ENCODE results near the gene CDKN2AIP. TPM values are rescaled to one million over a fixed set of nuclear protein-coding genes. Genes with fewer than 3 reads are reported as not detected.

Gene CDKN2AIP
- polyA plus RNA-seq, 4 donors = 14.8 to 33.9 (median 19.7) TPM

DNA sequence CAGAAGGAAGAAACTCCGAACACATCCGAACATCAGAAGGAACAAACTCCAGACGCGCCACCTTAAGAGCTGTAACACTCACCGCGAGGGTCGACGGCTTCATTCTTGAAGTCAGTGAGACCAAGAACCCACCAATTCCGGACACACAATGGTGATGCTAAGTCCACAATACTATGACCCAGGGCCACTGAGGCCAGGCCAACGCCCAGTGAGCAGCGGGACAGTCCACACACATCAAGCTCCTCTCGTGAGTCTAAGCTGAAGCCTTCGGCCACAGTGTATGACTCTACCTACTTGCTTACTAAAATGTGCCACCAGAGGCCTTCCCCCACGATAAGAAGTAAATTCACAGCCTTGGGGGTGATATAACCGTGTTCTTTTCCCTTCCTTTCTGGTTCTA is 10.2 kb upstream of the CDKN2AIP start:
- H3K27me3 ChIP-seq (ENCODE audit: control insufficient read depth in 3 of 3, insufficient read depth in 3 of 3, low read length in 3 of 3) = no peaks in the 10 kb centered on the region
- H3K4me1 ChIP-seq (ENCODE audit: control insufficient read depth in 3 of 3, insufficient read depth in 2 of 3, low read depth in 1 of 3, low read length in 2 of 3) = peaks cover 0 to 29% (median 3%) of the 10 kb centered on the region in 3 donors
- DNase-seq = no peak
- H3K27ac ChIP-seq (ENCODE audit: low read depth in 1 of 3, low read length in 2 of 3) = no peak overlapping the region
- H3K36me3 ChIP-seq (ENCODE audit: control insufficient read depth in 3 of 3, insufficient read depth in 2 of 3, low read depth in 1 of 3, low read length in 3 of 3) = no peaks in the 10 kb centered on the region
- H3K9me3 ChIP-seq (ENCODE audit: control insufficient read depth in 2 of 2, insufficient read depth in 1 of 2, low read depth in 1 of 2, low read length in 1 of 2) = no peaks in the 10 kb centered on the region
- FAIRE-seq = no peak
- no peak overlapping the region for H3K4me3 ChIP-seq (ENCODE audit: low read depth in 1 of 3, low read length in 3 of 3)
- 86 to 91% (median 90%) methylated on average over 15 of the region's 15 CpGs for WGBS, 3 donors

DNA sequence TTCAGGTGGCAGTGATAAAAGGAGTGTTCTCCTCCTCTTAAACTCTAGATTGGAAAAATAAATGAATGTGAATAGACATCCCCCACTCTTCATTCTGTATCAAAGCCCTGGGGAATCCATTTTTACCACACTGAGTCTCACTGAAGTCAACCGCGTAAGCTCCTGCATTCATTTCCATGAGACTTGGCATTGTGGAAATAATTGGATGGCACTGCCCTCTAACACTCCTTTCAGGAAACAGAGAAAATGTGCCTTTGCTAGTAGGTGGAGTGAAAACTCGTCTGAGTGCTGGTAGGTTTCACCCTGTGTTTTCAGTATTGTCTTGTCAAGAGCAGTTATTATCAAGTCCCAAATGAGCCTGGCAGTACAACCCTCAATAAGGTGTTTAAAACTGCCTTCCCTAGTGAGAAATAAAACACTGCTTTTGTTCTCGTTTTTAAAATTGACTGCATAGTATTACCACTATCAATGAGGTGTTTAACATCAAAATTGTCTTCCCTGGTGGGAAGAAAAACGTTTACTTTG is 9.7 kb upstream of the CDKN2AIP start:
- Histone ChIP-seq H3K36me3 (ENCODE audit: control insufficient read depth in 3 of 3, insufficient read depth in 2 of 3, low read depth in 1 of 3, low read length in 3 of 3) (no peaks in the 10 kb centered on the region), H3K4me1 (ENCODE audit: control insufficient read depth in 3 of 3, insufficient read depth in 2 of 3, low read depth in 1 of 3, low read length in 2 of 3) (peaks cover 0 to 31% (median 3%) of the 10 kb centered on the region in 3 donors), H3K27me3 (ENCODE audit: control insufficient read depth in 3 of 3, insufficient read depth in 3 of 3, low read length in 3 of 3) (no peaks in the 10 kb centered on the region), H3K27ac (ENCODE audit: low read depth in 1 of 3, low read length in 2 of 3) (no peak overlapping the region), H3K4me3 (ENCODE audit: low read depth in 1 of 3, low read length in 3 of 3) (no peak overlapping the region), H3K9me3 (ENCODE audit: control insufficient read depth in 2 of 2, insufficient read depth in 1 of 2, low read depth in 1 of 2, low read length in 1 of 2) (no peaks in the 10 kb centered on the region)
- FAIRE-seq (no peak), DNase-seq (peak in 1 of 2 donors; percentile 17)
- WGBS, 3 donors = 49 to 53% (median 50%) methylated on average over 5 of the region's 5 CpGs

DNA sequence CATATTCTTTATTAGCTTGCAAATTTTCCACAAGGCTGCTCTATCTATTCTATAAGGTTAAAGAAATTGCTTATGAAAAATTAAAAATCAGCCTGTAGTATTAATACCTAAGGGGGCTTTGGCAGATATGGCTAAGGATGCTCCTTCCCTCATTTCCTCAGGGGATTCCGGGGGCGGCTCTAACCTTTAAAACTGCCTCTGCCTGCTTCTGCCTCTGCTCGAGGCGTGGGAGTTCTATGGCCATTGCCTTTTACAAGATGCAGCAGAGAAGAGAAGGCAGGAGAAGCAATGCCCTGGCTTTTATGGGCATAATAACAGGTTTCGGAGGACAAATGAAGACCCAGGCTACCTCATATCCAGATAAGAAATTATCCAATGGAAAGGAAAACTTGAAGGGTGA is 8.6 kb upstream of the CDKN2AIP start:
- Histone ChIP-seq H3K4me3 (ENCODE audit: low read depth in 1 of 3, low read length in 3 of 3) (no peak overlapping the region), H3K4me1 (ENCODE audit: control insufficient read depth in 3 of 3, insufficient read depth in 2 of 3, low read depth in 1 of 3, low read length in 2 of 3) (peaks cover 0 to 31% (median 2%) of the 10 kb centered on the region in 3 donors), H3K36me3 (ENCODE audit: control insufficient read depth in 3 of 3, insufficient read depth in 2 of 3, low read depth in 1 of 3, low read length in 3 of 3) (no peaks in the 10 kb centered on the region), H3K27me3 (ENCODE audit: control insufficient read depth in 3 of 3, insufficient read depth in 3 of 3, low read length in 3 of 3) (no peaks in the 10 kb centered on the region), H3K27ac (ENCODE audit: low read depth in 1 of 3, low read length in 2 of 3) (no peak overlapping the region), H3K9me3 (ENCODE audit: control insufficient read depth in 2 of 2, insufficient read depth in 1 of 2, low read depth in 1 of 2, low read length in 1 of 2) (no peaks in the 10 kb centered on the region)
- FAIRE-seq (no peak), DNase-seq (no peak)
- WGBS, 3 donors = 79 to 87% (median 80%) methylated on average over 5 of the region's 5 CpGs

DNA sequence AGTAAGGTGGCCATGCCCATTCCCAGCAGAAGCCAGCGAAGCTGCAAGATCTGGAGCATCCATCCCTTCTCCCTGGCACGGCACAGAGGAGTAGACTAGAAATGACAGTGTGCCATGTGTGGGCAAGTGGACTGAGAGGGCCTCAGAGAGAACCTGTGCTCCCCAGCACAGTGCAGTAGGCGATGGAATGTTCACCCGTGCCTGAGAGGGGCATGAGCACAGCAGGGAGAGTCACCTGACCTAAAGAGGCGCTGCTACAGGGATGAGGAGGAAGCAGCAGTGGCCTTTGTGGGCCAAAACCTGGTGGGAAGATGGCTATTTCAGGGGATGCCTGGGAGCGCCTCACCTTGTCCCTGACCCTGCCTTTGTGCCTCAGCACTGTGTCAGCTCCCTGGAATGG is 8.0 kb upstream of the CDKN2AIP start:
- FAIRE-seq (no peak), DNase-seq (peak in 1 of 2 donors; percentile 29)
- Histone ChIP-seq H3K36me3 (ENCODE audit: control insufficient read depth in 3 of 3, insufficient read depth in 2 of 3, low read depth in 1 of 3, low read length in 3 of 3) (no peaks in the 10 kb centered on the region), H3K9me3 (ENCODE audit: control insufficient read depth in 2 of 2, insufficient read depth in 1 of 2, low read depth in 1 of 2, low read length in 1 of 2) (no peaks in the 10 kb centered on the region), H3K27me3 (ENCODE audit: control insufficient read depth in 3 of 3, insufficient read depth in 3 of 3, low read length in 3 of 3) (no peaks in the 10 kb centered on the region), H3K4me3 (ENCODE audit: low read depth in 1 of 3, low read length in 3 of 3) (no peak overlapping the region), H3K27ac (ENCODE audit: low read depth in 1 of 3, low read length in 2 of 3) (no peak overlapping the region), H3K4me1 (ENCODE audit: control insufficient read depth in 3 of 3, insufficient read depth in 2 of 3, low read depth in 1 of 3, low read length in 2 of 3) (peaks cover 0 to 35% (median 2%) of the 10 kb centered on the region in 3 donors)
- 82 to 86% (median 84%) methylated on average over 6 of the region's 6 CpGs for WGBS, 3 donors

DNA sequence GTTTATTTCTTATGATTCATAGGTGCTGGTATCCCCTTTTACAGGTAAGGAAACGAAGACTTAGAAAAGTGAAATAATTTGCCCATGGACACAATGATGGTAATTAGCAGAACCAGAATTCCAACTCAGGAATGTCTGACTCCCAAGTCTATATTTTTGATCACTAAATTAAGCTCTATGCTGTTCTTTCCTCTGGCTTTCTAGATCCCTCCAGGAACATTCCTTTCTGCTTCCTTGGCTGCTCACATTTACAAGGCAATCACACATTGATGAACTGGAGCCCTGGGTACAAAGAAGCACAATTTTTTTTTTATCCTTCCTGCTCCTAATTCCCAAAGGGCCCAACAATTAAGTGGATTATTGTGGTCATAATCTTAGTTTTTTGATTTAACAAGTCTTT is 7.0 kb upstream of the CDKN2AIP start:
- H3K9me3 ChIP-seq (ENCODE audit: control insufficient read depth in 2 of 2, insufficient read depth in 1 of 2, low read depth in 1 of 2, low read length in 1 of 2) = no peaks in the 10 kb centered on the region
- FAIRE-seq (no peak), DNase-seq (peak in 1 of 2 donors; percentile 41)
- peaks cover 0 to 43% (median 2%) of the 10 kb centered on the region in 3 donors for H3K4me1 ChIP-seq (ENCODE audit: control insufficient read depth in 3 of 3, insufficient read depth in 2 of 3, low read depth in 1 of 3, low read length in 2 of 3)
- no peak overlapping the region for H3K4me3 ChIP-seq (ENCODE audit: low read depth in 1 of 3, low read length in 3 of 3)
- peak overlapping the region; percentile 77 to 98 (median 90) for H3K27ac ChIP-seq (ENCODE audit: low read depth in 1 of 3, low read length in 2 of 3)
- WGBS, 3 donors = 66 to 77% (median 71%) methylated on average over 1 of the region's 1 CpG
- no peaks in the 10 kb centered on the region for H3K27me3 ChIP-seq (ENCODE audit: control insufficient read depth in 3 of 3, insufficient read depth in 3 of 3, low read length in 3 of 3)
- no peaks in the 10 kb centered on the region for H3K36me3 ChIP-seq (ENCODE audit: control insufficient read depth in 3 of 3, insufficient read depth in 2 of 3, low read depth in 1 of 3, low read length in 3 of 3)

DNA sequence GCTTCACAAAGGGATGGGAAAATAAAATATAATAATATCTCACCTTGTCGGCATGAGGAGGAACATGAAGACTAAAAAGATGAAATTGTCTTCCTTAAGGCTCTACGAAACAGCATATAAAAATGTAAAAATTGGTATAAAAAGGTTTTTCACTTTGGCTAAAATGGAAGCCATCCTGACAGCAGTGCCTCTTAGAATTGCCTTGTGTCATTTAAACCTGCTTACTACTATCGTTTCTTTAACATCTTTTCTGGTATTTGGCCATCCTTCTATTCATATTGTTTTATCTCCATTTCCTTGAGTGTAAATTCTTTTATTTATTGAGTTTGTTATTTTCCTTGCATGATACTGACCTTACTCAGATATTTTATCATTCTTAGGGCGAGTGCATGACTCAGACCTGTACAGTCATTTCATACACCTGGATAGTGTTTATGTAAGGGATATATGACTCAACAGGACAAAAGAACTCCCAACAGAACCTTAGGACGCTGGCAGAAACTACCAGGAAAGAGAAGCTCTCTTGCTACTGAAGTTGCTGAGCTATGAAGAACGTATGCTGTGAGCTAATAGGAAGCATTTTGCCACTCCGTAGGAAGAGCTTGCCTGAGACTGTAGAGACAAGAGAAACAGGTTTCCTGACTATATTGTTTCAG is 5.8 kb upstream of the CDKN2AIP start:
- Histone ChIP-seq H3K27ac (ENCODE audit: low read depth in 1 of 3, low read length in 2 of 3) (peak overlapping the region; percentile 86 to 98 (median 90)), H3K36me3 (ENCODE audit: control insufficient read depth in 3 of 3, insufficient read depth in 2 of 3, low read depth in 1 of 3, low read length in 3 of 3) (no peaks in the 10 kb centered on the region), H3K4me3 (ENCODE audit: low read depth in 1 of 3, low read length in 3 of 3) (no peak overlapping the region), H3K27me3 (ENCODE audit: control insufficient read depth in 3 of 3, insufficient read depth in 3 of 3, low read length in 3 of 3) (no peaks in the 10 kb centered on the region), H3K4me1 (ENCODE audit: control insufficient read depth in 3 of 3, insufficient read depth in 2 of 3, low read depth in 1 of 3, low read length in 2 of 3) (peaks cover 0 to 48% (median 2%) of the 10 kb centered on the region in 3 donors), H3K9me3 (ENCODE audit: control insufficient read depth in 2 of 2, insufficient read depth in 1 of 2, low read depth in 1 of 2, low read length in 1 of 2) (no peaks in the 10 kb centered on the region)
- DNase-seq (peak; percentile 89 to 97), FAIRE-seq (peak; percentile 59)
- 17 to 57% (median 25%) methylated on average over 7 of the region's 7 CpGs for WGBS, 3 donors

DNA sequence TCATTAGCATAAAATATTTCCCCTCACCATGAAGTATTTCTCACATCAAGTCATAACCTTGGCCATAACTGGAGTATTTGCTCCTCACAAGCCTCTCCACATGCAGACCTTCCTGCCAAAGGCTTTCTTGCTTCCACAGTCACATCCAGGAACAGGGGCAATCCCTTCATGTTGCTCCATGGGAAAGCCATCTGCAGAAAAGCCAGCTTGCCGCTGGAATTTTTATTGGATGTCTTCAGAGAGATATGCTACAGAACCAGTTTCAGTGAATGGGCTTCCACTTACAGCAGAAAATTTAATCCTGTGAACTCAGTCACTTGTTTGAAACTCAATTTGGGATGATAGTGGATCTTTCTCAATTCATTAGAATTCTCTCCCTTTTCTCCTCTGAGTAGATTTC is 3.2 kb upstream of the CDKN2AIP start:
- Histone ChIP-seq H3K9me3 (ENCODE audit: control insufficient read depth in 2 of 2, insufficient read depth in 1 of 2, low read depth in 1 of 2, low read length in 1 of 2) (no peaks in the 10 kb centered on the region), H3K4me3 (ENCODE audit: low read depth in 1 of 3, low read length in 3 of 3) (no peak overlapping the region), H3K27me3 (ENCODE audit: control insufficient read depth in 3 of 3, insufficient read depth in 3 of 3, low read length in 3 of 3) (no peaks in the 10 kb centered on the region), H3K36me3 (ENCODE audit: control insufficient read depth in 3 of 3, insufficient read depth in 2 of 3, low read depth in 1 of 3, low read length in 3 of 3) (peaks cover 0 to 4% (median 4%) of the 10 kb centered on the region in 3 donors), H3K27ac (ENCODE audit: low read depth in 1 of 3, low read length in 2 of 3) (peak overlapping the region in 2 of 3 donors; percentile 30 to 98), H3K4me1 (ENCODE audit: control insufficient read depth in 3 of 3, insufficient read depth in 2 of 3, low read depth in 1 of 3, low read length in 2 of 3) (peaks cover 3 to 51% (median 4%) of the 10 kb centered on the region in 3 donors)
- WGBS, 3 donors = 28 to 71% (median 29%) methylated on average over 1 of the region's 1 CpG
- DNase-seq = peak; percentile 40 to 77
- FAIRE-seq = no peak

DNA sequence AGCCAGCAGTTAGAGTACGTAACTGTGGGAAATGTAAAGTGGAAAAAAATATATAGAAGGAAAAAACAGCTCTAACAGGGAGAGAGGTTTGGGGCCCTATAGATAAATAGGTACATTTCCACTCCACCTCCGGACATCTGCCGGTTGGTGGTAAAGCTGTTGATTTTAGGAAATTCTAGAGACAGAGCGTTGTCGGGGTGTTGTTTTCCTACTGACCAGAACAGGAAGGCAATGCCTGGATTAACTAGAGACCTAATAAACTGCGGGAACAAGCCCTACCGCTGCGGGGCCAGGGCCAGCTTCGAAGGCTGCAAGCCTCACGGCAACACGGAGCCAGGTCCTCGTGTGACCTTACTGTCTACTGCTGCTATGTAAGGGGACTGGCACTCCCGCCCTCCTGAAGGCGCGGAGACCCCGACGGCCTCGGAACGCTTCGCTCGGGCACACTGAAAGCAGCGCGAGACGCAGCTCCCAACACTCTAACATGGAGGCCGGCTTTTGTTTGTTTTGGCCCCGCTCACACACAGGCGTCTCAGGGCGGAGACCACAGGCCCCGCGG is 702 bp upstream of the CDKN2AIP start:
- Histone ChIP-seq H3K9me3 (ENCODE audit: control insufficient read depth in 2 of 2, insufficient read depth in 1 of 2, low read depth in 1 of 2, low read length in 1 of 2) (no peaks in the 10 kb centered on the region), H3K4me1 (ENCODE audit: control insufficient read depth in 3 of 3, insufficient read depth in 2 of 3, low read depth in 1 of 3, low read length in 2 of 3) (peaks cover 6 to 46% (median 7%) of the 10 kb centered on the region in 3 donors), H3K27me3 (ENCODE audit: control insufficient read depth in 3 of 3, insufficient read depth in 3 of 3, low read length in 3 of 3) (no peaks in the 10 kb centered on the region), H3K4me3 (ENCODE audit: low read depth in 1 of 3, low read length in 3 of 3) (peak overlapping the region; percentile 60 to 98 (median 72)), H3K36me3 (ENCODE audit: control insufficient read depth in 3 of 3, insufficient read depth in 2 of 3, low read depth in 1 of 3, low read length in 3 of 3) (peaks cover 5 to 10% (median 9%) of the 10 kb centered on the region in 3 donors), H3K27ac (ENCODE audit: low read depth in 1 of 3, low read length in 2 of 3) (peak overlapping the region; percentile 98 to 100 (median 99))
- DNase-seq (no peak), FAIRE-seq (no peak)
- WGBS, 3 donors = 1 to 2% (median 1%) methylated on average over 30 of the region's 30 CpGs

All from small intestine (tissue), 7 donors.